MM.1S (cell line): ENCODE measurements around the gene DMBX1.

Experiments
- DNase-seq: peaks from one replicate; pipeline ENCODE4 v3.0.0-alpha.2; 2015
- H2AFZ ChIP-seq: fragments of 300-600 bp; sonication (generic); 2 replicates; pipeline ENCODE4 v1.6.0; 2016; ENCODE audit warnings: antibody characterized with exemption, low read length
- H3F3A ChIP-seq: fragments of 300-600 bp; sonication (generic); 2 replicates; pipeline ENCODE4 v1.6.1; 2016; ENCODE audit warnings: mild to moderate bottlenecking, antibody characterized with exemption, low read length, moderate library complexity, mixed read lengths; ENCODE audit not compliant: insufficient read depth
- H3K27ac ChIP-seq: fragments of 300-600 bp; sonication (generic); 2 replicates; pipeline ENCODE4 v1.5.1; 2016; ENCODE audit warnings: mild to moderate bottlenecking, low read length
- H3K27me3 ChIP-seq: fragments of 300-600 bp; sonication (generic); replicated peaks from 2 replicates; pipeline ENCODE4 v1.6.0; 2016; ENCODE audit warnings: low read length; ENCODE audit not compliant: insufficient read depth
- H3K36me3 ChIP-seq: fragments of 300-600 bp; sonication (generic); replicated peaks from 2 replicates; pipeline ENCODE4 v1.6.1; 2016; ENCODE audit warnings: mild to moderate bottlenecking, low read length, mixed read lengths; ENCODE audit not compliant: insufficient read depth
- H3K4me1 ChIP-seq: fragments of 300-600 bp; sonication (generic); 2 replicates; pipeline ENCODE4 v1.6.1; 2016; ENCODE audit warnings: low read length, mixed read lengths
- H3K4me2 ChIP-seq: fragments of 300-600 bp; sonication (generic); 2 replicates; pipeline ENCODE4 v1.6.0; 2016; ENCODE audit warnings: low read depth, low read length
- H3K4me3 ChIP-seq: fragments of 300-600 bp; sonication (generic); 2 replicates; pipeline ENCODE4 v1.5.1; 2016; ENCODE audit warnings: low read length, mixed read lengths
- H3K79me2 ChIP-seq: fragments of 300-600 bp; sonication (generic); 2 replicates; pipeline ENCODE4 v1.6.1; 2016; ENCODE audit warnings: mixed run types, low read length, mixed read lengths
- H3K9ac ChIP-seq: fragments of 300-600 bp; sonication (generic); 2 replicates; pipeline ENCODE4 v1.6.1; 2016; ENCODE audit warnings: low read length, mixed read lengths
- H3K9me2 ChIP-seq: fragments of 300-600 bp; sonication (generic); replicated peaks from 2 replicates; pipeline ENCODE4 v1.6.1; 2016; ENCODE audit warnings: mild to moderate bottlenecking, low read length, mixed read lengths; ENCODE audit not compliant: insufficient read depth
- H3K9me3 ChIP-seq: fragments of 300-600 bp; sonication (generic); replicated peaks from 2 replicates; pipeline ENCODE4 v1.6.1; 2016; ENCODE audit warnings: mild to moderate bottlenecking, low read length, mixed read lengths; ENCODE audit not compliant: insufficient read depth
- H4K20me1 ChIP-seq: fragments of 300-600 bp; sonication (generic); 2 replicates; pipeline ENCODE4 v1.6.1; 2016; ENCODE audit warnings: mild to moderate bottlenecking, low read length, moderate library complexity, mixed read lengths; ENCODE audit not compliant: insufficient read depth
- EZH2 ChIP-seq: fragments of 300-600 bp; sonication (generic); optimal IDR thresholded peaks from 2 replicates; pipeline ENCODE3; 2017; ENCODE audit warnings: low read depth, mild to moderate bottlenecking, antibody characterized with exemption, low read length, mixed read lengths
- EZH2phosphoT487 ChIP-seq: fragments of 300-600 bp; sonication (generic); IDR thresholded peaks from 2 replicates; pipeline ENCODE4 v1.6.1; 2018; ENCODE audit warnings: antibody characterized with exemption, low read length
- TF ChIP-seq, protein P1 (sequence below): fragments of 300-600 bp; sonication (generic); IDR thresholded peaks from 2 replicates; pipeline ENCODE4 v1.5.1; 2016; ENCODE audit warnings: antibody characterized with exemption, low read length, mixed read lengths

The DMBX1 gene

DNA sequence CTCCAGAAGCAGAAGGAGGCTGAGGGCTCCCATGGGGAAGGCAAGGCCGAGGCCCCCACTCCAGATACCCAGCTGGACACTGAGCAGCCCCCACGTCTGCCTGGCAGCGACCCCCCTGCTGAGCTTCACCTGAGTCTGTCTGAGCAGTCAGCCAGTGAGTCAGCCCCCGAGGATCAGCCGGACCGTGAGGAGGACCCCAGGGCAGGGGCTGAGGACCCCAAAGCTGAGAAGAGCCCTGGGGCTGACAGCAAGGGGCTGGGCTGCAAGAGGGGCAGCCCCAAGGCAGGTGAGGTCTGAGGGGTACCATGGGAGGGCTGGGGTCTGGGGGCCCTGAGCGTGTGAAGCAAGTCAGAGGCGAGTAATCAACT, 21.3 kb downstream of the DMBX1 start:
- no peaks in the 10 kb centered on the region for H4K20me1 ChIP-seq

GRCh38 chr1:46512135-46512791, 22.6 kb downstream of the DMBX1 start:
- no peak overlapping the region for H3K27ac ChIP-seq
- no peak for TF ChIP-seq EZH2phosphoT487
- no peaks in the 10 kb centered on the region for H3F3A ChIP-seq
- H3K36me3 ChIP-seq, result no peaks in the 10 kb centered on the region
- H3K4me2 ChIP-seq, result no peak overlapping the region
- H3K9me3 ChIP-seq, result no peaks in the 10 kb centered on the region
- H3K9ac ChIP-seq, result no peak overlapping the region
- peaks cover 23% of the 10 kb centered on the region for H3K27me3 ChIP-seq
- no peak for DNase-seq
- H3K9me2 ChIP-seq, result no peaks in the 10 kb centered on the region
- peaks cover 6% of the 10 kb centered on the region; the same call in 1 of the 2 replicates for H3K4me1 ChIP-seq
- H3K79me2 ChIP-seq, result no peaks in the 10 kb centered on the region
- no peaks in the 10 kb centered on the region for H4K20me1 ChIP-seq
- H3K4me3 ChIP-seq, result no peak overlapping the region
- no peak overlapping the region for H2AFZ ChIP-seq

More for the DNA sequence above, 21.3 kb downstream of the DMBX1 start:
- TF ChIP-seq EZH2 (no peak), EZH2phosphoT487 (no peak)
- TF ChIP-seq, protein P1, sequence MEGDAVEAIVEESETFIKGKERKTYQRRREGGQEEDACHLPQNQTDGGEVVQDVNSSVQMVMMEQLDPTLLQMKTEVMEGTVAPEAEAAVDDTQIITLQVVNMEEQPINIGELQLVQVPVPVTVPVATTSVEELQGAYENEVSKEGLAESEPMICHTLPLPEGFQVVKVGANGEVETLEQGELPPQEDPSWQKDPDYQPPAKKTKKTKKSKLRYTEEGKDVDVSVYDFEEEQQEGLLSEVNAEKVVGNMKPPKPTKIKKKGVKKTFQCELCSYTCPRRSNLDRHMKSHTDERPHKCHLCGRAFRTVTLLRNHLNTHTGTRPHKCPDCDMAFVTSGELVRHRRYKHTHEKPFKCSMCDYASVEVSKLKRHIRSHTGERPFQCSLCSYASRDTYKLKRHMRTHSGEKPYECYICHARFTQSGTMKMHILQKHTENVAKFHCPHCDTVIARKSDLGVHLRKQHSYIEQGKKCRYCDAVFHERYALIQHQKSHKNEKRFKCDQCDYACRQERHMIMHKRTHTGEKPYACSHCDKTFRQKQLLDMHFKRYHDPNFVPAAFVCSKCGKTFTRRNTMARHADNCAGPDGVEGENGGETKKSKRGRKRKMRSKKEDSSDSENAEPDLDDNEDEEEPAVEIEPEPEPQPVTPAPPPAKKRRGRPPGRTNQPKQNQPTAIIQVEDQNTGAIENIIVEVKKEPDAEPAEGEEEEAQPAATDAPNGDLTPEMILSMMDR, result no peak
- no peak overlapping the region for H3K9ac ChIP-seq
- no peak overlapping the region for H3K4me2 ChIP-seq
- no peaks in the 10 kb centered on the region for H3F3A ChIP-seq
- no peak overlapping the region for H2AFZ ChIP-seq
- no peaks in the 10 kb centered on the region for H3K4me1 ChIP-seq
- H3K79me2 ChIP-seq, result no peaks in the 10 kb centered on the region
- no peak overlapping the region for H3K4me3 ChIP-seq
- H3K27ac ChIP-seq, result no peak overlapping the region
- H3K9me3 ChIP-seq, result no peaks in the 10 kb centered on the region
- no peaks in the 10 kb centered on the region for H3K36me3 ChIP-seq
- DNase-seq, result no peak
- peaks cover 23% of the 10 kb centered on the region for H3K27me3 ChIP-seq
- no peaks in the 10 kb centered on the region for H3K9me2 ChIP-seq

DNA sequence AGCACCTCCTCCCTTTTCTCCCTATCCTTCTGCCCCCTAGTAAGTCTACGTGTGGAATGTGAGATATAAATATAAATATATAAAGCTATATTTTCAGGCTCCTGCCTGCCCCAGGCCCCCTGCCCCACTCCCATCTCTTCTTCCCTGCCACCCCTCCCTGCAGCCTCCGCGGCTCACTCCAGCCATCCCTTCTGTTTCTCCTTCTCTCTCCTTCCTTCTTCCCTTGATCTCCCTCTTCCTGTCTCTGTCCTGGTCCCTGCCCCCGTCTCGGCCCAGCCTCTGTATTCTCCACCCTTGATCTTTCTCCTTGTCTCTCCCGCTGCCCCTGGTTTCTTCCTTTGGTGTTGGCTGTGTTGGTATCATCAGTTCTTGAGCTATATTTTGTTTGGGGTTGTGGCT, 23.2 kb downstream of the DMBX1 start:
- Histone ChIP-seq H3K36me3 (no peaks in the 10 kb centered on the region), H3K9me3 (no peaks in the 10 kb centered on the region), H3K4me2 (no peak overlapping the region), H3K27ac (no peak overlapping the region), H3K9ac (no peak overlapping the region), H3K4me1 (peaks cover 6% of the 10 kb centered on the region; the same call in 1 of the 2 replicates), H3K27me3 (peaks cover 23% of the 10 kb centered on the region), H3K9me2 (no peaks in the 10 kb centered on the region), H4K20me1 (no peaks in the 10 kb centered on the region), H3F3A (no peaks in the 10 kb centered on the region), H3K4me3 (no peak overlapping the region), H3K79me2 (no peaks in the 10 kb centered on the region), H2AFZ (no peak overlapping the region)
- TF ChIP-seq EZH2phosphoT487, result no peak
- TF ChIP-seq EZH2, result no peak
- TF ChIP-seq, protein P1, result no peak
- no peak for DNase-seq

GRCh38 chr1:46513536-46513935, 23.9 kb downstream of the DMBX1 start:
- no peaks in the 10 kb centered on the region for H3K79me2 ChIP-seq
- DNase-seq, result no peak
- no peak overlapping the region for H2AFZ ChIP-seq
- no peak overlapping the region for H3K27ac ChIP-seq
- H3K4me1 ChIP-seq, result peaks cover 6% of the 10 kb centered on the region; the same call in 1 of the 2 replicates
- H3K4me3 ChIP-seq, result no peak overlapping the region
- H3K27me3 ChIP-seq, result peaks cover 23% of the 10 kb centered on the region
- H4K20me1 ChIP-seq, result no peaks in the 10 kb centered on the region
- no peak overlapping the region for H3K4me2 ChIP-seq
- no peaks in the 10 kb centered on the region for H3K9me3 ChIP-seq
- TF ChIP-seq EZH2 (no peak), EZH2phosphoT487 (no peak)
- TF ChIP-seq, protein P1, result no peak
- H3K9me2 ChIP-seq, result no peaks in the 10 kb centered on the region
- H3K36me3 ChIP-seq, result no peaks in the 10 kb centered on the region
- H3F3A ChIP-seq, result no peaks in the 10 kb centered on the region
- H3K9ac ChIP-seq, result no peak overlapping the region
